ENCODE results near the gene SMIM9.

SMIM9 gene

GRCh38 chrX:154812341-154813101 is 21.9 kb downstream of the SMIM9 start (continued):
- TF ChIP-seq ZNF112 (tag by site-specific recombination; IDR thresholded peaks at IDR 0.05) (no peak), ZNF677 (tag by site-specific recombination; IDR thresholded peaks at IDR 0.05) (no peak), ZNF132 (tag by site-specific recombination; IDR thresholded peaks at IDR 0.05; ENCODE audit: borderline replicate concordance) (no peak), ZNF324 (tag by site-specific recombination; IDR thresholded peaks at IDR 0.05) (no peak), ZNF664 (tag by site-specific recombination; IDR thresholded peaks at IDR 0.05) (0 out of 2 replicates have a peak, but pooled peaks have one; percentile 27), ZNF560 (tag by site-specific recombination; IDR thresholded peaks at IDR 0.05; ENCODE audit: borderline replicate concordance) (peak; percentile 67; the same call in 1 of the 2 replicates), YY1 (tag by site-specific recombination; IDR thresholded peaks at IDR 0.05) (no peak), ZNF121 (tag by site-specific recombination; IDR thresholded peaks at IDR 0.05) (0 out of 2 replicates have a peak, but pooled peaks have one; percentile 17), ZNF792 (tag by site-specific recombination; IDR thresholded peaks at IDR 0.05) (no peak), ZNF140 (tag by site-specific recombination; IDR thresholded peaks at IDR 0.05) (peak; percentile 60; the same call in 1 of the 2 replicates), ZNF514 (tag by site-specific recombination; IDR thresholded peaks at IDR 0.05) (no peak), ZNF660 (tag by site-specific recombination; IDR thresholded peaks at IDR 0.05) (no peak), ZBTB21 (tag by site-specific recombination; IDR thresholded peaks at IDR 0.05) (0 out of 2 replicates have a peak, but pooled peaks have one; percentile 16), ZNF335 (tag by site-specific recombination; conservative IDR thresholded peaks at IDR 0.05) (no peak), ZBTB1 (tag by site-specific recombination; IDR thresholded peaks at IDR 0.05) (no peak), ZNF214 (tag by site-specific recombination; IDR thresholded peaks at IDR 0.05; ENCODE audit: borderline replicate concordance) (no peak), ZNF19 (tag by site-specific recombination; IDR thresholded peaks at IDR 0.05; ENCODE audit: low read depth) (0 out of 2 replicates have a peak, but pooled peaks have one; percentile 36), ZNF302 (tag by site-specific recombination; IDR thresholded peaks at IDR 0.05; ENCODE audit: low read depth) (no peak), TSHZ1 (tag by site-specific recombination; IDR thresholded peaks at IDR 0.05; ENCODE audit: borderline replicate concordance) (no peak), ZFP3 (tag by site-specific recombination; IDR thresholded peaks at IDR 0.05; ENCODE audit: low read depth) (no peak), ZNF341 (tag by site-specific recombination; IDR thresholded peaks at IDR 0.05; ENCODE audit: low read depth) (0 out of 2 replicates have a peak, but pooled peaks have one; percentile 20), ZNF513 (tag by site-specific recombination; IDR thresholded peaks at IDR 0.05) (no peak)
- TF ChIP-seq, protein P1, sequence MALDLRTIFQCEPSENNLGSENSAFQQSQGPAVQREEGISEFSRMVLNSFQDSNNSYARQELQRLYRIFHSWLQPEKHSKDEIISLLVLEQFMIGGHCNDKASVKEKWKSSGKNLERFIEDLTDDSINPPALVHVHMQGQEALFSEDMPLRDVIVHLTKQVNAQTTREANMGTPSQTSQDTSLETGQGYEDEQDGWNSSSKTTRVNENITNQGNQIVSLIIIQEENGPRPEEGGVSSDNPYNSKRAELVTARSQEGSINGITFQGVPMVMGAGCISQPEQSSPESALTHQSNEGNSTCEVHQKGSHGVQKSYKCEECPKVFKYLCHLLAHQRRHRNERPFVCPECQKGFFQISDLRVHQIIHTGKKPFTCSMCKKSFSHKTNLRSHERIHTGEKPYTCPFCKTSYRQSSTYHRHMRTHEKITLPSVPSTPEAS (tag by site-specific recombination; IDR thresholded peaks at IDR 0.05), result no peak
- TF ChIP-seq, protein P2, sequence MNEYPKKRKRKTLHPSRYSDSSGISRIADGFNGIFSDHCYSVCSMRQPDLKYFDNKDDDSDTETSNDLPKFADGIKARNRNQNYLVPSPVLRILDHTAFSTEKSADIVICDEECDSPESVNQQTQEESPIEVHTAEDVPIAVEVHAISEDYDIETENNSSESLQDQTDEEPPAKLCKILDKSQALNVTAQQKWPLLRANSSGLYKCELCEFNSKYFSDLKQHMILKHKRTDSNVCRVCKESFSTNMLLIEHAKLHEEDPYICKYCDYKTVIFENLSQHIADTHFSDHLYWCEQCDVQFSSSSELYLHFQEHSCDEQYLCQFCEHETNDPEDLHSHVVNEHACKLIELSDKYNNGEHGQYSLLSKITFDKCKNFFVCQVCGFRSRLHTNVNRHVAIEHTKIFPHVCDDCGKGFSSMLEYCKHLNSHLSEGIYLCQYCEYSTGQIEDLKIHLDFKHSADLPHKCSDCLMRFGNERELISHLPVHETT (tag by site-specific recombination; IDR thresholded peaks at IDR 0.05), result no peak
- TF ChIP-seq, protein P3, sequence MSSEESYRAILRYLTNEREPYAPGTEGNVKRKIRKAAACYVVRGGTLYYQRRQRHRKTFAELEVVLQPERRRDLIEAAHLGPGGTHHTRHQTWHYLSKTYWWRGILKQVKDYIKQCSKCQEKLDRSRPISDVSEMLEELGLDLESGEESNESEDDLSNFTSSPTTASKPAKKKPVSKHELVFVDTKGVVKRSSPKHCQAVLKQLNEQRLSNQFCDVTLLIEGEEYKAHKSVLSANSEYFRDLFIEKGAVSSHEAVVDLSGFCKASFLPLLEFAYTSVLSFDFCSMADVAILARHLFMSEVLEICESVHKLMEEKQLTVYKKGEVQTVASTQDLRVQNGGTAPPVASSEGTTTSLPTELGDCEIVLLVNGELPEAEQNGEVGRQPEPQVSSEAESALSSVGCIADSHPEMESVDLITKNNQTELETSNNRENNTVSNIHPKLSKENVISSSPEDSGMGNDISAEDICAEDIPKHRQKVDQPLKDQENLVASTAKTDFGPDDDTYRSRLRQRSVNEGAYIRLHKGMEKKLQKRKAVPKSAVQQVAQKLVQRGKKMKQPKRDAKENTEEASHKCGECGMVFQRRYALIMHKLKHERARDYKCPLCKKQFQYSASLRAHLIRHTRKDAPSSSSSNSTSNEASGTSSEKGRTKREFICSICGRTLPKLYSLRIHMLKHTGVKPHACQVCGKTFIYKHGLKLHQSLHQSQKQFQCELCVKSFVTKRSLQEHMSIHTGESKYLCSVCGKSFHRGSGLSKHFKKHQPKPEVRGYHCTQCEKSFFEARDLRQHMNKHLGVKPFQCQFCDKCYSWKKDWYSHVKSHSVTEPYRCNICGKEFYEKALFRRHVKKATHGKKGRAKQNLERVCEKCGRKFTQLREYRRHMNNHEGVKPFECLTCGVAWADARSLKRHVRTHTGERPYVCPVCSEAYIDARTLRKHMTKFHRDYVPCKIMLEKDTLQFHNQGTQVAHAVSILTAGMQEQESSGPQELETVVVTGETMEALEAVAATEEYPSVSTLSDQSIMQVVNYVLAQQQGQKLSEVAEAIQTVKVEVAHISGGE (tag by site-specific recombination; conservative IDR thresholded peaks at IDR 0.05; ENCODE audit: low read depth), result peak; percentile 77

All from HEK293 (cell line).